Natural killer cell (primary cell): ENCODE measurements around the gene SLC17A8. TPM values are rescaled to one million over a fixed set of nuclear protein-coding genes. Genes with fewer than 3 reads are reported as not detected.

ENCODE experiments used
- ATAC-seq, 3 donors: fragments of 150-1000 bp in 2 of 3; fragments of 200-7000 bp in 1 of 3; cut with Tn5 transposase; 1 replicate in 1 of 3; 2 replicates in 2 of 3; pipeline ENCODE4 v1.10.0; 2021; ENCODE audit warnings: mild to moderate bottlenecking in 2 of 3, moderate library complexity in 2 of 3
- DNase-seq, 2 donors: peaks; one replicate each; pipeline versions ENCODE4 v3.0.0 to v3.0.0-alpha.2; 2013 to 2021; ENCODE audit warnings: mixed read lengths in 1 of 2
- H3K27ac ChIP-seq: one replicate; pipeline ENCODE4 v1.5.1; 2013; ENCODE audit warnings: mild to moderate bottlenecking, low read length
- H3K27me3 ChIP-seq: one replicate; pipeline ENCODE4 v1.6.1; 2013; ENCODE audit warnings: low read length; ENCODE audit not compliant: control insufficient read depth, insufficient read depth
- H3K36me3 ChIP-seq: one replicate; pipeline ENCODE4 v1.6.1; 2013; ENCODE audit warnings: low read length; ENCODE audit not compliant: control insufficient read depth, insufficient read depth
- H3K4me1 ChIP-seq: one replicate; pipeline ENCODE4 v1.6.1; 2013; ENCODE audit warnings: low read length; ENCODE audit not compliant: control insufficient read depth, insufficient read depth
- H3K4me3 ChIP-seq: one replicate; pipeline ENCODE4 v1.5.1; 2013; ENCODE audit warnings: low read length
- H3K9me3 ChIP-seq: one replicate; pipeline ENCODE4 v1.6.1; 2013; ENCODE audit warnings: low read length; ENCODE audit not compliant: control insufficient read depth, insufficient read depth
- H3K27ac Mint-ChIP-seq, 2 donors: one replicate each; pipeline ENCODE4 v1.8.0; 2022; ENCODE audit warnings: mild to moderate bottlenecking in 2 of 2, mixed read lengths in 2 of 2, moderate library complexity in 1 of 2
- H3K27me3 Mint-ChIP-seq, 2 donors: one replicate each; pipeline ENCODE4 v1.8.0; 2022; ENCODE audit warnings: low read depth in 2 of 2, mixed read lengths in 2 of 2
- H3K36me3 Mint-ChIP-seq: one replicate; pipeline ENCODE4 v1.8.0; 2022; ENCODE audit warnings: mixed read lengths
- H3K4me1 Mint-ChIP-seq, 2 donors: one replicate each; pipeline ENCODE4 v1.8.0; 2022; ENCODE audit warnings: mixed read lengths in 2 of 2
- H3K4me3 Mint-ChIP-seq: one replicate; pipeline ENCODE4 v1.8.0; 2022; ENCODE audit warnings: mild to moderate bottlenecking, moderate library complexity, mixed read lengths
- H3K9me3 Mint-ChIP-seq, 2 donors: one replicate each; pipeline ENCODE4 v1.8.0; 2022; ENCODE audit warnings: mixed read lengths in 2 of 2
- CTCF ChIP-seq: fragments of 200-600 bp; IDR thresholded peaks from one replicate; pipeline ENCODE4 v1.8.0; 2022; ENCODE audit warnings: antibody characterized with exemption
- WGBS: methylation state at CpG from one replicate; pipeline ENCODE4 v1.1.7; 2013; ENCODE audit warnings: missing lambda C conversion rate; ENCODE audit not compliant: insufficient coverage; 5-methylcytosine and 5-hydroxymethylcytosine counted together
- intact Hi-C: fragments of 100-400 bp; cut with micrococcal nuclease; formaldehyde crosslinking; loops from one replicate; pipeline ENCODE4 v1.14.2; 2022
- total RNA-seq, 4 donors: library from RNA; stranded (reverse); fragments of 120-200 nt in 1 of 4; gene quantifications; one replicate each; pipeline versions ENCODE4 v1.2.3 to v1.2.4, GENCODE V29; 2013 to 2022

Gene SLC17A8
- total RNA-seq, 3 donors from 2014 or later (not counting 1 experiment from before 2014, with no cell fraction given) = not detected

DNA sequence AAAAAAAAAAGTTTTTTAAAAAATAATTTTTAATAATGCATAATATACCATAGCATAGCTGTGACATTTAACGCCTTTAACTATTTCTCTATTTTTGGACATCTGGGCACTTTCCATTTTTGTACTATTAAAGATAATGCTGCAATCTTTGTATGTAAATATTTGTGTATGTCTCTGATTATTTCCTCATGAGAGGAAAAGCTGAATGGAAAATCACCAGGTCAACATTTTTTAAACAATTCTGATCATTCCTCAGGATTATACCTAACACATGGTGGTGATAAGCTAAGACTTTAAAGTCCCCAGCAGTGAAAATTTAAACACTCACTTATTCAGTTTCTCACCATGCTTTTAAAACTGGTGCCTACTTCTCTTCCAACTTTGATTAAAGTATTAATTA, 85.5 kb downstream of the SLC17A8 start:
- ATAC-seq (no peak), DNase-seq (no peak)
- H3K4me1 Mint-ChIP-seq = no peaks in the 10 kb centered on the region
- no peaks in the 10 kb centered on the region for H3K9me3 ChIP-seq
- peaks cover 7% of the 10 kb centered on the region for H3K36me3 Mint-ChIP-seq
- no peak overlapping the region for H3K27ac ChIP-seq
- no peak overlapping the region for H3K4me3 Mint-ChIP-seq
- no peak overlapping the region for H3K27ac Mint-ChIP-seq
- no peak for TF ChIP-seq CTCF
- intact Hi-C loops = no loop called here
- no CpG with 5 or more reads among the region's 1 CpG for WGBS
- no peaks in the 10 kb centered on the region for H3K36me3 ChIP-seq
- H3K9me3 Mint-ChIP-seq = no peaks in the 10 kb centered on the region
- peaks cover 2 to 17% of the 10 kb centered on the region in 2 donors for H3K27me3 Mint-ChIP-seq
- no peaks in the 10 kb centered on the region for H3K4me1 ChIP-seq
- no peak overlapping the region for H3K4me3 ChIP-seq
- H3K27me3 ChIP-seq = no peaks in the 10 kb centered on the region

DNA sequence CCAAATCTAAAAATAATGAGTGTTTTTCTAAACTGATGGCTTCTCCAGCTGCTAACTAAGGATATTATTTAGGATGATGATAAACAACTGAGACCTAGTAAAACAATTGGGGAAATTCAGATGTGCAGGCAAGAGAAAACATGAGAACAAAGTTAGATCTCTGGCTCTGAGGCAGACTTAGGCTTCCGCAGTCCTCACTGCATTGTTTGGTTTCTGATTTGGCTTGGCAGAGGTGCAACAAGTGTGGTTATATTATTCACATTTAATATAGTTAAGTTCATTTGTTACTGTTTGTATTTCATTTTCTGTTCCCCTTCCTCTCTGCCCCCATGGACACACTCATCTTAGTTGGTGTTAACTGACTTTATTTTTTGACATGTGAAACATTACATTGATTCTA, 86.6 kb downstream of the SLC17A8 start:
- Histone ChIP-seq H3K27ac (no peak overlapping the region), H3K36me3 (no peaks in the 10 kb centered on the region), H3K27me3 (no peaks in the 10 kb centered on the region), H3K4me1 (no peaks in the 10 kb centered on the region), H3K4me3 (no peak overlapping the region), H3K9me3 (no peaks in the 10 kb centered on the region)
- TF ChIP-seq CTCF = no peak
- H3K27ac Mint-ChIP-seq = no peak overlapping the region
- no peak overlapping the region for H3K4me3 Mint-ChIP-seq
- no peaks in the 10 kb centered on the region for H3K9me3 Mint-ChIP-seq
- peaks cover 2 to 21% of the 10 kb centered on the region in 2 donors for H3K27me3 Mint-ChIP-seq
- intact Hi-C loops = no loop called here
- H3K4me1 Mint-ChIP-seq = no peaks in the 10 kb centered on the region
- ATAC-seq (no peak), DNase-seq (no peak)
- WGBS = no CpG with 5 or more reads among the region's 1 CpG
- peaks cover 7% of the 10 kb centered on the region for H3K36me3 Mint-ChIP-seq

GRCh38 chr12:100445081-100445481, 88.2 kb downstream of the SLC17A8 start:
- Mint-ChIP-seq H3K27me3 (peaks cover 2 to 21% of the 10 kb centered on the region in 2 donors), H3K36me3 (peaks cover 7% of the 10 kb centered on the region), H3K4me3 (no peak overlapping the region), H3K27ac (no peak overlapping the region), H3K9me3 (no peaks in the 10 kb centered on the region), H3K4me1 (no peaks in the 10 kb centered on the region)
- ATAC-seq (no peak), DNase-seq (no peak)
- no peaks in the 10 kb centered on the region for H3K4me1 ChIP-seq
- 85% methylated on average over 3 of the region's 4 CpGs for WGBS
- no peaks in the 10 kb centered on the region for H3K27me3 ChIP-seq
- H3K4me3 ChIP-seq = no peak overlapping the region
- TF ChIP-seq CTCF = no peak
- H3K36me3 ChIP-seq = no peaks in the 10 kb centered on the region
- intact Hi-C loops = no loop called here
- H3K27ac ChIP-seq = no peak overlapping the region
- no peaks in the 10 kb centered on the region for H3K9me3 ChIP-seq

DNA sequence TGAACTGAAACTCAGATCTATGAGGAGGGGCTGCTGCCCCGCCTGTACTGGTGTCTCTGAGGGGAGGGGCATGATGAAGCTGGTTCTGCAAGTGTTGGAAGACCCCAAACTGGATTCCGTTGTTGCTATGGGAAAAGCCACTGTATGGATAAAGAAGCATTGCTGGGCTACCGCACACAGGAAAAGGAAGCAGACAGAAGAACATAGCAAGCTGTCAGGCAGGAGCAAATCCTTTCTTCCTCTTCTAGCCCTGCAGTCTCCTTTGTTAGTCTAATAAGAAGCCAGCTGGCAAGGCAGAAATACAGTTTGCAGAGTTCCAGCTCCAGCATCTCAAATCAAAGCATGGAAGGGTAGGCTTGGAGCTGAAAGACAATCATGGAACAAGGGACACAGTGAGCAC, 90.5 kb downstream of the SLC17A8 start:
- H3K36me3 Mint-ChIP-seq = peaks cover 7% of the 10 kb centered on the region
- intact Hi-C loops = no loop called here
- H3K36me3 ChIP-seq = no peaks in the 10 kb centered on the region
- no peaks in the 10 kb centered on the region for H3K4me1 Mint-ChIP-seq
- H3K27me3 ChIP-seq = no peaks in the 10 kb centered on the region
- peaks cover 6 to 35% of the 10 kb centered on the region in 2 donors for H3K27me3 Mint-ChIP-seq
- WGBS = 0% methylated on average over 3 of the region's 3 CpGs
- no peak overlapping the region for H3K4me3 Mint-ChIP-seq
- no peaks in the 10 kb centered on the region for H3K9me3 ChIP-seq
- TF ChIP-seq CTCF = no peak
- no peak overlapping the region for H3K27ac Mint-ChIP-seq
- H3K4me1 ChIP-seq = no peaks in the 10 kb centered on the region
- no peaks in the 10 kb centered on the region for H3K9me3 Mint-ChIP-seq
- no peak overlapping the region for H3K4me3 ChIP-seq
- no peak for ATAC-seq
- no peak overlapping the region for H3K27ac ChIP-seq
- no peak for DNase-seq
